HEK293 (cell line): ENCODE results near the gene CD2AP.

Experiments used
- EGR2 ChIP-seq: fragments of 450-650 bp; formaldehyde crosslinking; IDR thresholded peaks from 2 replicates; pipeline ENCODE4 v1.5.1; 2016; ENCODE audit warnings: low read depth, missing biosample characterization, missing genetic modification characterization
- GLI4 ChIP-seq: fragments of 450-650 bp; formaldehyde crosslinking; IDR thresholded peaks from 2 replicates; pipeline ENCODE4 v1.5.1; 2016; ENCODE audit warnings: missing biosample characterization, missing genetic modification characterization
- GLIS1 ChIP-seq: fragments of 450-650 bp; formaldehyde crosslinking; IDR thresholded peaks from 2 replicates; pipeline ENCODE4 v1.5.1; 2016; ENCODE audit warnings: missing biosample characterization, missing genetic modification characterization
- HOXC10 ChIP-seq: sonication (generic); formaldehyde crosslinking; IDR thresholded peaks from 2 replicates; pipeline ENCODE4 v1.8.1; 2023; ENCODE audit warnings: mild to moderate bottlenecking, missing genetic modification reagents
- IKZF3 ChIP-seq: fragments of 450-650 bp; IDR thresholded peaks from 2 replicates; pipeline ENCODE4 v1.5.0; 2018; ENCODE audit warnings: missing biosample characterization, mild to moderate bottlenecking, missing genetic modification characterization, moderate library complexity
- KLF1 ChIP-seq: fragments of 450-650 bp; formaldehyde crosslinking; IDR thresholded peaks from 2 replicates; pipeline ENCODE4 v1.5.1; 2016; ENCODE audit warnings: missing biosample characterization, missing genetic modification characterization
- SP2 ChIP-seq: fragments of 450-650 bp; formaldehyde crosslinking; IDR thresholded peaks from 2 replicates; pipeline ENCODE4 v1.5.1; 2016; ENCODE audit warnings: missing biosample characterization, missing genetic modification characterization
- SP3 ChIP-seq: fragments of 450-650 bp; formaldehyde crosslinking; IDR thresholded peaks from 2 replicates; pipeline ENCODE4 v1.5.1; 2016; ENCODE audit warnings: missing biosample characterization, missing genetic modification characterization
- ZEB2 ChIP-seq: fragments of 450-650 bp; formaldehyde crosslinking; IDR thresholded peaks from 2 replicates; pipeline ENCODE4 v1.5.1; 2016; ENCODE audit warnings: missing biosample characterization, missing genetic modification characterization
- ZFP3 ChIP-seq: fragments of 450-650 bp; formaldehyde crosslinking; IDR thresholded peaks from 2 replicates; pipeline ENCODE4 v1.5.1; 2016; ENCODE audit warnings: low read depth, missing biosample characterization, missing genetic modification characterization
- ZNF138 ChIP-seq: fragments of 450-650 bp; formaldehyde crosslinking; IDR thresholded peaks from 2 replicates; pipeline ENCODE4 v1.5.1; 2016; ENCODE audit warnings: missing biosample characterization, missing genetic modification characterization, borderline replicate concordance
- ZNF146 ChIP-seq: fragments of 450-650 bp; formaldehyde crosslinking; IDR thresholded peaks from 2 replicates; pipeline ENCODE4 v1.5.1; 2016; ENCODE audit warnings: missing biosample characterization, missing genetic modification characterization
- ZNF335 ChIP-seq: fragments of 450-650 bp; formaldehyde crosslinking; conservative IDR thresholded peaks from 2 replicates; pipeline ENCODE4 v1.5.1; 2016; ENCODE audit warnings: missing biosample characterization, missing genetic modification characterization
- ZNF404 ChIP-seq: fragments of 450-650 bp; formaldehyde crosslinking; IDR thresholded peaks from 2 replicates; pipeline ENCODE4 v1.5.1; 2017; ENCODE audit warnings: missing biosample characterization, missing genetic modification characterization
- ZNF416 ChIP-seq: fragments of 450-650 bp; formaldehyde crosslinking; IDR thresholded peaks from 2 replicates; pipeline ENCODE4 v1.5.1; 2016; ENCODE audit warnings: missing biosample characterization, missing genetic modification characterization
- ZNF423 ChIP-seq: fragments of 450-650 bp; formaldehyde crosslinking; IDR thresholded peaks from 2 replicates; pipeline ENCODE4 v1.5.1; 2016; ENCODE audit warnings: missing biosample characterization, missing genetic modification characterization
- ZNF514 ChIP-seq: fragments of 450-650 bp; formaldehyde crosslinking; IDR thresholded peaks from 2 replicates; pipeline ENCODE4 v1.5.1; 2016; ENCODE audit warnings: missing biosample characterization, missing genetic modification characterization
- ZNF529 ChIP-seq: fragments of 450-650 bp; formaldehyde crosslinking; IDR thresholded peaks from 2 replicates; pipeline ENCODE4 v1.5.1; 2017; ENCODE audit warnings: missing genetic modification characterization, missing biosample characterization; ENCODE audit not compliant: insufficient replicate concordance
- ZNF549 ChIP-seq: fragments of 450-650 bp; IDR thresholded peaks from 2 replicates; pipeline ENCODE4 v1.5.1; 2018; ENCODE audit warnings: missing biosample characterization, missing genetic modification characterization, mild to moderate bottlenecking, inconsistent platforms, moderate library complexity
- ZNF654 ChIP-seq: fragments of 450-650 bp; formaldehyde crosslinking; IDR thresholded peaks from 2 replicates; pipeline ENCODE4 v1.5.1; 2016; ENCODE audit warnings: low read depth, missing biosample characterization, missing genetic modification characterization
- ZNF664 ChIP-seq: fragments of 450-650 bp; formaldehyde crosslinking; IDR thresholded peaks from 2 replicates; pipeline ENCODE4 v1.5.1; 2016; ENCODE audit warnings: missing biosample characterization, missing genetic modification characterization
- ZNF701 ChIP-seq: fragments of 450-650 bp; formaldehyde crosslinking; IDR thresholded peaks from 2 replicates; pipeline ENCODE4 v1.5.1; 2016; ENCODE audit warnings: missing biosample characterization, missing genetic modification characterization
- ZNF707 ChIP-seq: fragments of 450-650 bp; formaldehyde crosslinking; IDR thresholded peaks from 2 replicates; pipeline ENCODE4 v1.5.1; 2016; ENCODE audit warnings: missing biosample characterization, missing genetic modification characterization
- ZNF768 ChIP-seq: fragments of 450-650 bp; formaldehyde crosslinking; IDR thresholded peaks from 2 replicates; pipeline ENCODE4 v1.5.1; 2018; ENCODE audit warnings: missing biosample characterization, mild to moderate bottlenecking, missing genetic modification characterization
- ZSCAN23 ChIP-seq: fragments of 450-650 bp; formaldehyde crosslinking; IDR thresholded peaks from 2 replicates; pipeline ENCODE4 v1.5.1; 2016; ENCODE audit warnings: missing biosample characterization, missing genetic modification characterization
- TF ChIP-seq, protein P1 (sequence below): fragments of 450-650 bp; formaldehyde crosslinking; IDR thresholded peaks from 2 replicates; pipeline ENCODE4 v1.5.1; 2016; ENCODE audit warnings: missing biosample characterization, missing genetic modification characterization
- TF ChIP-seq, protein P2 (sequence below): fragments of 450-650 bp; formaldehyde crosslinking; IDR thresholded peaks from 2 replicates; pipeline ENCODE4 v1.5.1; 2016; ENCODE audit warnings: missing biosample characterization, missing genetic modification characterization
- TF ChIP-seq, protein P3 (sequence below): fragments of 450-650 bp; formaldehyde crosslinking; IDR thresholded peaks from 2 replicates; pipeline ENCODE4 v1.5.1; 2016; ENCODE audit warnings: missing biosample characterization, missing genetic modification characterization
- TF ChIP-seq, protein P4 (sequence below): fragments of 450-650 bp; IDR thresholded peaks from 2 replicates; pipeline ENCODE4 v1.5.1; 2018; ENCODE audit warnings: missing biosample characterization, missing genetic modification characterization
- TF ChIP-seq, protein P5 (sequence below): fragments of 450-650 bp; formaldehyde crosslinking; IDR thresholded peaks from 2 replicates; pipeline ENCODE4 v1.5.1; 2017; ENCODE audit warnings: missing biosample characterization, missing genetic modification characterization

Gene CD2AP

DNA sequence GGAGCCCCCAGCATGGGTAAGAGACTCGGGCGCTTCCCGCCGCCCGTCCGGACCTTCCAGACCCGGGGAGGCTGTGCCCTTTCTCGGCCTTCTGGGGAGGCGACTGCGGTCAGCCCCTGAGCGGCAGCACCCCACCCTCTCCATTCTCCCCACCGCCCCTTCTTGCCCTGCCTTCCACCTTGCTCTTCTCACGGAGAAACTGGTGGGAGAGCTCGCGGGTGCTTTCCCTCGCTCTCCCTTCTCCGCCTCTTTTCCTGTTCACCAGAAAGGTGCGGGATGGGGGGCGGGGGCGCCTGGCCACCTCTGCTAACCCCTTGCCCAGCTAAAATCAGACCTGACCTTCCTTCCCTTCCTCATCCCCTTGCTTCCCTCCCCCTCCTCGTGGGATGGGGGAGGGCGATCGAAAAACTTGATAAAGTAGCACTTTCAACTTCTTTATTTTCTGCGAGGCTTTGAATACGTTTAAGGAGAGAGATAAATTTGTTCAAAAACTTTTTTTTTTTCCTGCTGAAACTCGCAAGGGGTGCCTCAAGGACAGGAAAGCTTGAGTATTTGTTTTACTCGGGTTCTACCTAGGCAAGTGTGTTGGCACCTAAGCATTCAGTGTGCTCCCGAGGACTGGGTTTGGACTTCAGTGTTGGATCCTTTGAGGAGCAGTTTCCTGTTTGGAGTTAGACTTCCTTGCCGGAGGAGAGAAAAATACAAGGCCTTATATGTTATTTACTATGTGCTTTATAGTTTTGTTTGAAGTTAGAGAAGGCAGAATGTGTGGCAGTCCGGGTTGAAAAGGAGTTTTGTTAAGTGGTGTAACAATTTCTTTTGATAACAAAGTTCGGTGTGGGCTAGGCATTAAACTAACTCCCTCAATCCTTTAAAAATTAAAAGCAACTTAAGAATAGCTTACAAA lies 897 bp downstream of the CD2AP start (continued):
- no peak for TF ChIP-seq ZNF768 (tag by site-specific recombination)
- TF ChIP-seq SP2 (tag by site-specific recombination): peak; percentile 29
- TF ChIP-seq ZNF707: no peak
- TF ChIP-seq, protein P1, sequence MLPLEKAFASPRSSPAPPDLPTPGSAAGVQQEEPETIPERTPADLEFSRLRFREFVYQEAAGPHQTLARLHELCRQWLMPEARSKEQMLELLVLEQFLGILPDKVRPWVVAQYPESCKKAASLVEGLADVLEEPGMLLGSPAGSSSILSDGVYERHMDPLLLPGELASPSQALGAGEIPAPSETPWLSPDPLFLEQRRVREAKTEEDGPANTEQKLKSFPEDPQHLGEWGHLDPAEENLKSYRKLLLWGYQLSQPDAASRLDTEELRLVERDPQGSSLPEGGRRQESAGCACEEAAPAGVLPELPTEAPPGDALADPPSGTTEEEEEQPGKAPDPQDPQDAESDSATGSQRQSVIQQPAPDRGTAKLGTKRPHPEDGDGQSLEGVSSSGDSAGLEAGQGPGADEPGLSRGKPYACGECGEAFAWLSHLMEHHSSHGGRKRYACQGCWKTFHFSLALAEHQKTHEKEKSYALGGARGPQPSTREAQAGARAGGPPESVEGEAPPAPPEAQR: no peak
- no peak; the same call in 1 of the 2 replicates for TF ChIP-seq ZEB2 (tag by site-specific recombination)
- TF ChIP-seq KLF1 (tag by site-specific recombination): peak; percentile 21; the same call in 1 of the 2 replicates
- no peak for TF ChIP-seq ZNF654 (tag by site-specific recombination)
- TF ChIP-seq ZSCAN23: no peak
- no peak for TF ChIP-seq ZNF664 (tag by site-specific recombination)
- TF ChIP-seq, protein P2, sequence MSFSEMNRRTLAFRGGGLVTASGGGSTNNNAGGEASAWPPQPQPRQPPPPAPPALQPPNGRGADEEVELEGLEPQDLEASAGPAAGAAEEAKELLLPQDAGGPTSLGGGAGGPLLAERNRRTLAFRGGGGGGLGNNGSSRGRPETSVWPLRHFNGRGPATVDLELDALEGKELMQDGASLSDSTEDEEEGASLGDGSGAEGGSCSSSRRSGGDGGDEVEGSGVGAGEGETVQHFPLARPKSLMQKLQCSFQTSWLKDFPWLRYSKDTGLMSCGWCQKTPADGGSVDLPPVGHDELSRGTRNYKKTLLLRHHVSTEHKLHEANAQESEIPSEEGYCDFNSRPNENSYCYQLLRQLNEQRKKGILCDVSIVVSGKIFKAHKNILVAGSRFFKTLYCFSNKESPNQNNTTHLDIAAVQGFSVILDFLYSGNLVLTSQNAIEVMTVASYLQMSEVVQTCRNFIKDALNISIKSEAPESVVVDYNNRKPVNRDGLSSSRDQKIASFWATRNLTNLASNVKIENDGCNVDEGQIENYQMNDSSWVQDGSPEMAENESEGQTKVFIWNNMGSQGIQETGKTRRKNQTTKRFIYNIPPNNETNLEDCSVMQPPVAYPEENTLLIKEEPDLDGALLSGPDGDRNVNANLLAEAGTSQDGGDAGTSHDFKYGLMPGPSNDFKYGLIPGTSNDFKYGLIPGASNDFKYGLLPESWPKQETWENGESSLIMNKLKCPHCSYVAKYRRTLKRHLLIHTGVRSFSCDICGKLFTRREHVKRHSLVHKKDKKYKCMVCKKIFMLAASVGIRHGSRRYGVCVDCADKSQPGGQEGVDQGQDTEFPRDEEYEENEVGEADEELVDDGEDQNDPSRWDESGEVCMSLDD (tag by site-specific recombination): peak; percentile 41; the same call in 1 of the 2 replicates
- TF ChIP-seq, protein P3, sequence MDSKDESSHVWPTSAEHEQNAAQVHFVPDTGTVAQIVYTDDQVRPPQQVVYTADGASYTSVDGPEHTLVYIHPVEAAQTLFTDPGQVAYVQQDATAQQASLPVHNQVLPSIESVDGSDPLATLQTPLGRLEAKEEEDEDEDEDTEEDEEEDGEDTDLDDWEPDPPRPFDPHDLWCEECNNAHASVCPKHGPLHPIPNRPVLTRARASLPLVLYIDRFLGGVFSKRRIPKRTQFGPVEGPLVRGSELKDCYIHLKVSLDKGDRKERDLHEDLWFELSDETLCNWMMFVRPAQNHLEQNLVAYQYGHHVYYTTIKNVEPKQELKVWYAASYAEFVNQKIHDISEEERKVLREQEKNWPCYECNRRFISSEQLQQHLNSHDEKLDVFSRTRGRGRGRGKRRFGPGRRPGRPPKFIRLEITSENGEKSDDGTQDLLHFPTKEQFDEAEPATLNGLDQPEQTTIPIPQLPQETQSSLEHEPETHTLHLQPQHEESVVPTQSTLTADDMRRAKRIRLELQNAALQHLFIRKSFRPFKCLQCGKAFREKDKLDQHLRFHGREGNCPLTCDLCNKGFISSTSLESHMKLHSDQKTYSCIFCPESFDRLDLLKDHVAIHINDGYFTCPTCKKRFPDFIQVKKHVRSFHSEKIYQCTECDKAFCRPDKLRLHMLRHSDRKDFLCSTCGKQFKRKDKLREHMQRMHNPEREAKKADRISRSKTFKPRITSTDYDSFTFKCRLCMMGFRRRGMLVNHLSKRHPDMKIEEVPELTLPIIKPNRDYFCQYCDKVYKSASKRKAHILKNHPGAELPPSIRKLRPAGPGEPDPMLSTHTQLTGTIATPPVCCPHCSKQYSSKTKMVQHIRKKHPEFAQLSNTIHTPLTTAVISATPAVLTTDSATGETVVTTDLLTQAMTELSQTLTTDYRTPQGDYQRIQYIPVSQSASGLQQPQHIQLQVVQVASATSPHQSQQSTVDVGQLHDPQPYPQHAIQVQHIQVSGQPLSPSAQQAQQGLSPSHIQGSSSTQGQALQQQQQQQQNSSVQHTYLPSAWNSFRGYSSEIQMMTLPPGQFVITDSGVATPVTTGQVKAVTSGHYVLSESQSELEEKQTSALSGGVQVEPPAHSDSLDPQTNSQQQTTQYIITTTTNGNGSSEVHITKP (tag by site-specific recombination): peak; percentile 67
- no peak for TF ChIP-seq GLI4 (tag by site-specific recombination)
- no peak for TF ChIP-seq ZNF138 (tag by site-specific recombination)
- TF ChIP-seq ZNF549 (tag by site-specific recombination): no peak
- no peak for TF ChIP-seq ZNF404
- no peak for TF ChIP-seq ZNF423
- TF ChIP-seq ZNF146 (tag by site-specific recombination): no peak
- no peak for TF ChIP-seq ZNF514 (tag by site-specific recombination)
- no peak for TF ChIP-seq ZNF529 (tag by site-specific recombination)
- TF ChIP-seq ZNF416 (tag by site-specific recombination): no peak
- no peak for TF ChIP-seq HOXC10 (CRISPR knock-in tag)
- no peak; the same call in 1 of the 2 replicates for TF ChIP-seq SP3 (tag by site-specific recombination)
- TF ChIP-seq GLIS1 (tag by site-specific recombination): no peak
- peak; percentile 91 for TF ChIP-seq ZNF335 (tag by site-specific recombination)
- peak; percentile 61 for TF ChIP-seq EGR2 (tag by site-specific recombination)
- no peak for TF ChIP-seq ZFP3 (tag by site-specific recombination)
- TF ChIP-seq, protein P4, sequence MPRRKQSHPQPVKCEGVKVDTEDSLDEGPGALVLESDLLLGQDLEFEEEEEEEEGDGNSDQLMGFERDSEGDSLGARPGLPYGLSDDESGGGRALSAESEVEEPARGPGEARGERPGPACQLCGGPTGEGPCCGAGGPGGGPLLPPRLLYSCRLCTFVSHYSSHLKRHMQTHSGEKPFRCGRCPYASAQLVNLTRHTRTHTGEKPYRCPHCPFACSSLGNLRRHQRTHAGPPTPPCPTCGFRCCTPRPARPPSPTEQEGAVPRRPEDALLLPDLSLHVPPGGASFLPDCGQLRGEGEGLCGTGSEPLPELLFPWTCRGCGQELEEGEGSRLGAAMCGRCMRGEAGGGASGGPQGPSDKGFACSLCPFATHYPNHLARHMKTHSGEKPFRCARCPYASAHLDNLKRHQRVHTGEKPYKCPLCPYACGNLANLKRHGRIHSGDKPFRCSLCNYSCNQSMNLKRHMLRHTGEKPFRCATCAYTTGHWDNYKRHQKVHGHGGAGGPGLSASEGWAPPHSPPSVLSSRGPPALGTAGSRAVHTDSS (tag by site-specific recombination): no peak
- TF ChIP-seq ZNF701: no peak
- TF ChIP-seq IKZF3 (tag by site-specific recombination): 0 out of 2 replicates have a peak, but pooled peaks have one; percentile 26
- TF ChIP-seq, protein P5, sequence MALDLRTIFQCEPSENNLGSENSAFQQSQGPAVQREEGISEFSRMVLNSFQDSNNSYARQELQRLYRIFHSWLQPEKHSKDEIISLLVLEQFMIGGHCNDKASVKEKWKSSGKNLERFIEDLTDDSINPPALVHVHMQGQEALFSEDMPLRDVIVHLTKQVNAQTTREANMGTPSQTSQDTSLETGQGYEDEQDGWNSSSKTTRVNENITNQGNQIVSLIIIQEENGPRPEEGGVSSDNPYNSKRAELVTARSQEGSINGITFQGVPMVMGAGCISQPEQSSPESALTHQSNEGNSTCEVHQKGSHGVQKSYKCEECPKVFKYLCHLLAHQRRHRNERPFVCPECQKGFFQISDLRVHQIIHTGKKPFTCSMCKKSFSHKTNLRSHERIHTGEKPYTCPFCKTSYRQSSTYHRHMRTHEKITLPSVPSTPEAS (tag by site-specific recombination): no peak
